Left lung (tissue), 10 donors: ENCODE measurements around the gene GAK. TPM values are rescaled to one million over a fixed set of nuclear protein-coding genes. Genes with fewer than 3 reads are reported as not detected.
A peak's percentile ranks its signal among the peaks of the same experiment; 100 is the strongest.

ENCODE experiments used
- ATAC-seq: fragments of 200-7000 bp; cut with Tn5 transposase; one replicate; pipeline ENCODE4 v1.9.1; 2020; ENCODE audit warnings: moderate library complexity
- DNase-seq, 4 donors: peaks; one replicate each; pipeline ENCODE4 v3.0.0-alpha.2; 2013 to 2020
- H3K27ac ChIP-seq, 2 donors: fragments of 200-600 bp; sonication (generic) in 1 of 2; one replicate each; pipeline versions ENCODE4 v1.5.0 to v1.8.0; 2020 to 2021
- H3K27me3 ChIP-seq, 2 donors: fragments of 200-600 bp; sonication (generic) in 1 of 2; one replicate each; pipeline versions ENCODE4 v1.5.0 to v1.8.0; 2020 to 2021
- H3K36me3 ChIP-seq, 2 donors: fragments of 200-600 bp; sonication (generic) in 1 of 2; one replicate each; pipeline versions ENCODE4 v1.5.0 to v1.8.0; 2020 to 2021
- H3K4me1 ChIP-seq, 2 donors: fragments of 200-600 bp; one replicate each; pipeline ENCODE4 v1.8.0; 2021
- H3K4me3 ChIP-seq, 2 donors: fragments of 200-600 bp; sonication (generic) in 1 of 2; one replicate each; pipeline versions ENCODE4 v1.5.0 to v1.8.0; 2020 to 2021; ENCODE audit warnings: mild to moderate bottlenecking in 1 of 2
- H3K9me3 ChIP-seq, 2 donors: fragments of 200-600 bp; sonication (generic) in 1 of 2; one replicate each; pipeline versions ENCODE4 v1.5.0 to v1.8.0; 2020 to 2021
- CTCF ChIP-seq, 2 donors: fragments of 200-600 bp; sonication (generic) in 1 of 2; IDR thresholded peaks; one replicate each; pipeline versions ENCODE4 v1.5.0 to v1.8.0; 2021; ENCODE audit warnings: antibody characterized with exemption in 2 of 2
- intact Hi-C, 2 donors: fragments of 100-400 bp; cut with DNase I; formaldehyde crosslinking; loops; one replicate each; pipeline versions ENCODE4 v1.11.2 to v1.14.2; 2022
- polyA plus RNA-seq, 6 donors: library from polyadenylated mRNA; unstranded; fragments of 120-200 nt; gene quantifications; one replicate each; pipeline ENCODE4 v1.2.1, GENCODE V29; 2013; ENCODE audit not compliant: insufficient read length in 6 of 6
- total RNA-seq, 2 donors: library from RNA; stranded (reverse); fragmentation: NEBNext Ultra II Directional; extraction: Animal tissue kit (Norgen Biotek cat#: 25700); gene quantifications; one replicate each; pipeline ENCODE4 v1.2.1, GENCODE V29; 2021
- donor health status: DM: no; HTN: yes; CAD: no.
- donor health status: DM: no; HTN: no; CAD: no.

Gene GAK
- total and polyA plus RNA-seq, 8 donors: 42.7 to 121 (median 50.3) TPM

- no peak for ATAC-seq
These were observed 102.8 kb downstream of the GAK start for GRCh38 chr4:829291-829690.

GRCh38 chr4:828641-829271 is 103.4 kb downstream of the GAK start:
- Histone ChIP-seq H3K36me3 (no peaks in the 10 kb centered on the region), H3K27me3 (peaks cover 39 to 88% of the 10 kb centered on the region in 2 donors), H3K9me3 (peaks cover 0 to 7% of the 10 kb centered on the region in 2 donors), H3K4me1 (peaks cover 3 to 13% of the 10 kb centered on the region in 2 donors), H3K27ac (no peak overlapping the region), H3K4me3 (no peak overlapping the region)
- no peak for TF ChIP-seq CTCF (IDR thresholded peaks at IDR 0.05)
- DNase-seq (peak in 2 of 4 donors; percentile 27 to 71), ATAC-seq (no peak)
- intact Hi-C loops: no loop called here

More at GRCh38 chr4:829291-829690, 102.8 kb downstream of the GAK start:
- H3K27ac ChIP-seq: no peak overlapping the region
- peaks cover 0 to 7% of the 10 kb centered on the region in 2 donors for H3K9me3 ChIP-seq
- intact Hi-C loops: no loop called here
- no peak overlapping the region for H3K4me3 ChIP-seq
- H3K4me1 ChIP-seq: peaks cover 3 to 13% of the 10 kb centered on the region in 2 donors
- H3K27me3 ChIP-seq: peaks cover 34 to 88% of the 10 kb centered on the region in 2 donors
- peak in 2 of 4 donors; percentile 14 to 45 for DNase-seq
- no peak for TF ChIP-seq CTCF (IDR thresholded peaks at IDR 0.05)
- H3K36me3 ChIP-seq: no peaks in the 10 kb centered on the region

- ATAC-seq (no peak), DNase-seq (peak in 2 of 4 donors; percentile 27 to 54)
- H3K9me3 ChIP-seq: peaks cover 0 to 7% of the 10 kb centered on the region in 2 donors
- no peak overlapping the region for H3K4me3 ChIP-seq
- intact Hi-C loops: no loop called here
- H3K27me3 ChIP-seq: peaks cover 51 to 90% of the 10 kb centered on the region in 2 donors
- no peak for TF ChIP-seq CTCF (IDR thresholded peaks at IDR 0.05)
- no peak overlapping the region for H3K27ac ChIP-seq
- peaks cover 3 to 13% of the 10 kb centered on the region in 2 donors for H3K4me1 ChIP-seq
- H3K36me3 ChIP-seq: no peaks in the 10 kb centered on the region
These were observed 104.7 kb downstream of the GAK start for GRCh38 chr4:827209-828081.

GRCh38 chr4:826508-827208 is 105.5 kb downstream of the GAK start:
- Histone ChIP-seq H3K36me3 (no peaks in the 10 kb centered on the region), H3K9me3 (peaks cover 0 to 5% of the 10 kb centered on the region in 2 donors), H3K4me1 (peaks cover 3 to 13% of the 10 kb centered on the region in 2 donors), H3K4me3 (no peak overlapping the region), H3K27me3 (peaks cover 51 to 94% of the 10 kb centered on the region in 2 donors), H3K27ac (no peak overlapping the region)
- TF ChIP-seq CTCF (IDR thresholded peaks at IDR 0.05): no peak
- DNase-seq (peak in 2 of 4 donors; percentile 14 to 77), ATAC-seq (no peak)
- intact Hi-C loops: no loop called here
